ENCODE data around the gene TTC16.
"Not testable (repeated sequence)": the region's sequence is repeated elsewhere in the genome, so short reads cannot be mapped to it uniquely, and the experiment has no call there.

Gene TTC16

GRCh38 chr9:127746959-127747569, 31.2 kb downstream of the TTC16 start:
- no peak for DNase-seq

- no peak for DNase-seq
These were observed 33.4 kb downstream of the TTC16 start for GRCh38 chr9:127749090-127749787.

GRCh38 chr9:127751269-127752054, 35.6 kb downstream of the TTC16 start:
- no peak for DNase-seq

GRCh38 chr9:127753148-127753547, 37.3 kb downstream of the TTC16 start:
- no peak for DNase-seq

- DNase-seq, result no peak
These were observed 37.7 kb downstream of the TTC16 start for GRCh38 chr9:127753622-127754021.

- DNase-seq, result no peak
These were observed 38.5 kb downstream of the TTC16 start for GRCh38 chr9:127754099-127755060.

GRCh38 chr9:127755061-127756060, 39.5 kb downstream of the TTC16 start:
- no peak for DNase-seq

GRCh38 chr9:127756233-127756632, 40.4 kb downstream of the TTC16 start:
- DNase-seq, result no peak

DNA sequence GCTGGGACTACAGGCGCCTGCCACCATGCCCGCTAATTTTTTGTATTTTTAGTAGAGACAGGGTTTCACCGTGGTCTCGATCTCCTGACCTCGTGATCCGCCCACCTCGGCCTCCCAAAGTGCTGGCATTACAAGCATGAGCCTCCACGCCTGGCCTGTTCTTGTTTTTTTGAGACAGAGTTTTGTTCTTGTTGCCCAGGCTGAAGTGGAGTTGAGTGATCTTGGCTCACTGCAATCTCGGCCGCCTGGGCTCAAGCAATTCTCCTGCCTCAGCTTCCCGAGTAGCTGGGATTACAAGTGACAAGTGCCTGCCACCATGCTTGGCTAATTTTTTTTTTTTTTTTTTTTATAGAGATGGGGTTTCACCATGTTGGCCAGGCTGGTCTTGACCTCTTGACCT, 40.9 kb downstream of the TTC16 start:
- not testable (repeated sequence) for DNase-seq

GRCh38 chr9:127758843-127759242, 43.0 kb downstream of the TTC16 start:
- DNase-seq, result no peak

- DNase-seq, result no peak
These were observed 45.2 kb downstream of the TTC16 start for GRCh38 chr9:127761061-127761460.

- no peak for DNase-seq
These were observed 45.6 kb downstream of the TTC16 start for GRCh38 chr9:127761491-127761956.

- no peak for DNase-seq
These were observed 46.3 kb downstream of the TTC16 start for GRCh38 chr9:127762111-127762676.

GRCh38 chr9:127763918-127764384, 48.1 kb downstream of the TTC16 start:
- DNase-seq, result no peak

- no peak for DNase-seq
These were observed 49.5 kb downstream of the TTC16 start for GRCh38 chr9:127765418-127765817.

- DNase-seq, result no peak
These were observed 51.5 kb downstream of the TTC16 start for GRCh38 chr9:127767410-127767809.

GRCh38 chr9:127767909-127768331, 52.0 kb downstream of the TTC16 start:
- DNase-seq, result no peak

- DNase-seq, result no peak
These were observed 52.8 kb downstream of the TTC16 start for GRCh38 chr9:127768698-127769097.

- no peak for DNase-seq
These were observed 53.2 kb downstream of the TTC16 start for GRCh38 chr9:127769101-127769500.

GRCh38 chr9:127769929-127770582, 54.2 kb downstream of the TTC16 start:
- DNase-seq, result no peak

Measured in SHP77 treated with DMSO at 0.1 percent for 48 hours (cell line).